OCI-LY3 (cell line): ENCODE data around the gene PELI3.

ENCODE experiments used
- H2AFZ ChIP-seq: fragments of 200-600, 300-600 bp; shearing (Covaris generic); 2 replicates; pipeline ENCODE4 v1.6.0; 2014; ENCODE audit warnings: antibody characterized with exemption, low read depth, low read length
- H3K27ac ChIP-seq: fragments of 200-600, 300-600 bp; sonication (generic); 2 replicates; pipeline ENCODE4 v1.5.1; 2014; ENCODE audit warnings: mild to moderate bottlenecking, low read length, moderate library complexity, mixed read lengths
- H3K27me3 ChIP-seq: fragments of 200-600, 300-600 bp; sonication (generic); 2 replicates; pipeline ENCODE4 v1.6.1; 2014; ENCODE audit warnings: low read depth, low read length, mixed read lengths
- H3K36me3 ChIP-seq: fragments of 200-600, 300-600 bp; sonication (generic); replicated peaks from 2 replicates; pipeline ENCODE3; 2014; ENCODE audit warnings: low read depth, low read length, mixed read lengths
- H3K4me1 ChIP-seq: fragments of 300-600, 200-600 bp; sonication (generic); 2 replicates; pipeline ENCODE4 v1.6.1; 2014; ENCODE audit warnings: low read length, mixed read lengths
- H3K4me2 ChIP-seq: fragments of 200-600, 300-600 bp; sonication (generic); 2 replicates; pipeline ENCODE4 v1.6.1; 2014; ENCODE audit warnings: low read length, mixed read lengths
- H3K4me3 ChIP-seq: fragments of 300-600, 200-600 bp; sonication (generic); 2 replicates; pipeline ENCODE4 v1.5.1; 2014; ENCODE audit warnings: antibody characterized with exemption, mild to moderate bottlenecking, low read length, moderate library complexity
- H3K79me2 ChIP-seq: fragments of 300-600, 200-600 bp; shearing (Covaris generic); 2 replicates; pipeline ENCODE4 v1.6.1; 2014; ENCODE audit warnings: mild to moderate bottlenecking, low read length, mixed read lengths
- H3K9ac ChIP-seq: fragments of 300-600, 200-600 bp; shearing (Covaris generic); 2 replicates; pipeline ENCODE4 v1.6.0; 2014; ENCODE audit warnings: mild to moderate bottlenecking, low read length, moderate library complexity
- H3K9me3 ChIP-seq: fragments of 200-600, 300-600 bp; shearing (Covaris generic); 2 replicates; pipeline ENCODE4 v1.6.1; 2014; ENCODE audit warnings: low read length, mixed read lengths; ENCODE audit not compliant: insufficient read depth
- H4K20me1 ChIP-seq: fragments of 200-600, 300-600 bp; sonication (generic); 2 replicates; pipeline ENCODE4 v1.6.1; 2016; ENCODE audit warnings: low read length, mixed read lengths; ENCODE audit not compliant: insufficient read depth
- CTCF ChIP-seq: fragments of 200-600, 300-600 bp; sonication (generic); IDR thresholded peaks from 2 replicates; pipeline ENCODE4 v1.5.1; 2014; ENCODE audit warnings: antibody characterized with exemption, low read length, low read depth
- EZH2phosphoT487 ChIP-seq: fragments of 200-600 bp; shearing (Covaris generic); IDR thresholded peaks from 2 replicates; pipeline ENCODE4 v1.6.1; 2018; ENCODE audit warnings: antibody characterized with exemption, mixed run types, low read depth

Gene PELI3

DNA sequence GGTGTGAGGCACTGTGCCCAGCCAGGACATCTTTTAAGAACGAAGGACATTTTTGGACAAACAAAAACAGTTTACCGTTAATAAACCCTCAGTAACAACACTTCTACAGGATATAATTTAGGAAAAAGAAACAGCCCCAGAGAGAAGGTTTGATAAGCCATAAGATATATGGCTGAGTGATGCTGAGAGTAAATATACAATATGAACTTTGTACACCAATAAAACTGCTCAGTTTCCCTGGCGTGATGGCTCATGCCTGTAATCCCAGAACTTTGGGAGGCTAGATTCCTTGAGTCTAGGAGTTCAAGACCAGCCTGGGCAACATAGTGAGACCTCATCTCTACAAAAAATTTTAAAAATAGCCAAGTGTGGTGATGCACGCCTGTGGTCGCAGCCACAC lies 31.8 kb downstream of the PELI3 start:
- Histone ChIP-seq H3K79me2 (no peaks in the 10 kb centered on the region), H3K9me3 (no peaks in the 10 kb centered on the region), H3K27me3 (no peaks in the 10 kb centered on the region), H3K4me3 (no peak overlapping the region), H3K9ac (no peak overlapping the region), H3K27ac (no peak overlapping the region), H3K4me1 (no peaks in the 10 kb centered on the region), H4K20me1 (no peaks in the 10 kb centered on the region), H2AFZ (no peak overlapping the region), H3K4me2 (no peak overlapping the region), H3K36me3 (peaks cover 33% of the 10 kb centered on the region)
- no peak for TF ChIP-seq EZH2phosphoT487
- no peak for TF ChIP-seq CTCF

- H3K9ac ChIP-seq: no peak overlapping the region
- H4K20me1 ChIP-seq: no peaks in the 10 kb centered on the region
- H3K27me3 ChIP-seq: no peaks in the 10 kb centered on the region
- peaks cover 16% of the 10 kb centered on the region for H3K36me3 ChIP-seq
- no peak overlapping the region for H3K27ac ChIP-seq
- H3K4me1 ChIP-seq: peaks cover 3% of the 10 kb centered on the region; the same call in 1 of the 2 replicates
- H3K79me2 ChIP-seq: no peaks in the 10 kb centered on the region
- no peak overlapping the region for H2AFZ ChIP-seq
- H3K4me2 ChIP-seq: no peak overlapping the region
- TF ChIP-seq CTCF: no peak
- TF ChIP-seq EZH2phosphoT487: no peak
- H3K9me3 ChIP-seq: no peaks in the 10 kb centered on the region
- H3K4me3 ChIP-seq: no peak overlapping the region
Measured at GRCh38 chr11:66505276-66505816, 38.6 kb downstream of the PELI3 start.

DNA sequence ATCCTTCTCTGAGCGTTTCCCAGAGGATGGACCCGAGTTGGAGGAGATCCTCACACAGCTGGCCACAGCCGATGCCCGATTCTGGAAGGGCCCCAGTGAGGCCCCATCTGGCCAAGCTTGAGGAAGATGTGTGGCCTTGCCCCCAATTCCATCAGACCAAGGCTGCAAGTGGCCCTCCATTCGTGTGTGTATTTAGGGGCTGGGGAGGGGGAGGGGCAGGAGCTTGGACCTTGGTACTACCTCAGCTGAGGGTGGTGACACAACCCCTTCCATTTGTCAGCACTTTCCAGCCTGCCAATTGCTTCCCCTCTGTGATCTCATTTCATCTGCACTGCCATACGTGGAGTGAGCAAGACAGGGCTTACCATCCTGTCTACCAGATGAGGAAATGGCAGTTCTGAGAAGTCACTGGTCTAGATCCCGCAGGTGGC lies 42.4 kb downstream of the PELI3 start:
- Histone ChIP-seq H3K36me3 (peaks cover 9% of the 10 kb centered on the region), H3K4me3 (no peak overlapping the region), H3K9me3 (no peaks in the 10 kb centered on the region), H3K4me1 (peaks cover 8% of the 10 kb centered on the region), H4K20me1 (no peaks in the 10 kb centered on the region), H3K9ac (no peak overlapping the region), H3K27ac (no peak overlapping the region), H3K27me3 (no peaks in the 10 kb centered on the region), H2AFZ (no peak overlapping the region), H3K4me2 (no peak overlapping the region), H3K79me2 (peaks cover 9% of the 10 kb centered on the region)
- TF ChIP-seq EZH2phosphoT487: no peak
- TF ChIP-seq CTCF: no peak

DNA sequence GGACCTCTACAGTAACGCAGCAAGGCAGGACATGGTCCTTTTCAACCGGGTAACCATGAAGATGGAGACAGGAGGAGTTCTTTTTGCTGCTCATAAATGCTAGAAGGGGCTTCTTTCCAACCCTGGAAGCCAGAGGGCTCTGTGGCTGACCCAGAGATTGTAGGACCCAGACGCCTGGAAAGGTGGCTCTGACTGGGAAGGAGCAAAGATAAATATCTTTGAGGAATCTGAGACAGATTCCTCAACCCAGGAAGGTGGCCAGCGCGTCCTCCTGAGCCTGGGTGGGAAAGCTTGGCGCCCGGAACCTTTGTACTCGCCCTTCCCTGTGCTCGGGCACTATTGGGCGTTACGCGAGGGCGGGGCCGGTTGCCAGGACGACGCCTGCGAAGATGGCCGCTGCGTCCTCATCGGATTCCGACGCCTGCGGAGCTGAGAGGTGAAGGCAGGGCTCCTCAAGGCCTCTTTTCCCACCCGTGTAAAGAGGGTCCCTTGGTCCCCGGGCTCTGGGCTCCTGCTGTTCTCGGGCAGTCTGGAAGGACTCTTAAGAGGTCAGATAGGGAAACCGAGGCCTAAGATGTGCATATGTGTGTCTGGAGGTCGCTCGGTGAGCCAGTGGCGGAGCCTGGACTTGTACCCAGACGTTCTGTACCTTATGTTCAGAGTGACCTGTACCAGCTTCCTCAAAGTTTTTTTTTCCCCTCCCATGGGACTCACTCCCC lies 43.7 kb downstream of the PELI3 start, which contains the start of gene BBS1:
Gene BBS1 (plus strand): TSS at position 365 of the 719 bp plus-strand sequence. CDS start 25 bp downstream, at position 390.
- H4K20me1 ChIP-seq: no peaks in the 10 kb centered on the region
- H3K4me2 ChIP-seq: peak within 1 kb of the TSS; percentile 82
- H2AFZ ChIP-seq: peak within 1 kb of the TSS; percentile 91
- peaks cover 9% of the 10 kb centered on the region for H3K79me2 ChIP-seq
- H3K4me3 ChIP-seq: peak within 1 kb of the TSS; percentile 84
- TF ChIP-seq CTCF (0 out of 2 replicates have a peak, but pooled peaks have one; percentile 15), EZH2phosphoT487 (no peak)
- peaks cover 8% of the 10 kb centered on the region for H3K4me1 ChIP-seq
- no peaks in the 10 kb centered on the region for H3K9me3 ChIP-seq
- H3K27me3 ChIP-seq: no peaks in the 10 kb centered on the region
- H3K9ac ChIP-seq: peak within 1 kb of the TSS; percentile 61
- peaks cover 1% of the 10 kb centered on the region for H3K36me3 ChIP-seq
- H3K27ac ChIP-seq: peak within 1 kb of the TSS; percentile 36
